Suprapubic skin (tissue), 4 donors: Measurements from ENCODE around the gene FEN1. TPM values are rescaled to one million over a fixed set of nuclear protein-coding genes. Genes with fewer than 3 reads are reported as not detected.

Experiments used
- DNase-seq, 2 donors: peaks; one replicate each; pipeline ENCODE4 v3.0.0-alpha.2; 2019; ENCODE audit warnings: low spot score in 2 of 2
- H3K27ac ChIP-seq: fragments of 200-600 bp; sonication (generic); one replicate; pipeline ENCODE4 v1.5.1; 2019
- H3K27me3 ChIP-seq: fragments of 200-600 bp; sonication (generic); one replicate; pipeline ENCODE4 v1.5.1; 2019
- H3K36me3 ChIP-seq: fragments of 200-600 bp; sonication (generic); one replicate; pipeline ENCODE4 v1.5.1; 2019
- H3K4me1 ChIP-seq: fragments of 200-600 bp; sonication (generic); one replicate; pipeline ENCODE4 v1.5.1; 2019
- H3K4me3 ChIP-seq: fragments of 200-600 bp; sonication (generic); one replicate; pipeline ENCODE4 v1.5.1; 2019; ENCODE audit warnings: mild to moderate bottlenecking
- H3K9me3 ChIP-seq: fragments of 200-600 bp; sonication (generic); one replicate; pipeline ENCODE4 v1.5.1; 2019
- EP300 ChIP-seq: sonication (generic); formaldehyde crosslinking; IDR thresholded peaks from one replicate; pipeline ENCODE4 v1.6.1; 2017; ENCODE audit warnings: antibody characterized with exemption
- POLR2A ChIP-seq, 2 donors: fragments of 450-650 bp; IDR thresholded peaks; one replicate each; pipeline ENCODE4 v1.6.1; 2017; ENCODE audit warnings: antibody characterized with exemption in 2 of 2, mild to moderate bottlenecking in 2 of 2, moderate library complexity in 2 of 2
- POLR2AphosphoS5 ChIP-seq, 3 donors: sonication (generic); formaldehyde crosslinking; IDR thresholded peaks; one replicate each; pipeline ENCODE4 v1.6.1; 2017; ENCODE audit warnings: antibody characterized with exemption in 3 of 3
- WGBS: methylation state at CpG from one replicate; pipeline ENCODE4 v1.1.5; 2018; 5-methylcytosine and 5-hydroxymethylcytosine counted together
- total RNA-seq, 4 donors: library from RNA; depleted of rRNA; stranded (reverse); fragments of >200 nt; gene quantifications; one replicate each; pipeline ENCODE4 v1.1.0, GENCODE V29; 2016
- TF ChIP-seq, protein P1 (sequence below), 2 donors: fragments of 200-600 bp in 1 of 2; fragments of 450-650 bp in 1 of 2; sonication (generic) in 1 of 2; IDR thresholded peaks; one replicate each; pipeline ENCODE4 v1.5.1; 2016 to 2019; ENCODE audit warnings: antibody characterized with exemption in 2 of 2, mild to moderate bottlenecking in 1 of 2, moderate library complexity in 1 of 2

FEN1 gene
- total RNA-seq, 4 donors from 2014 or later = 6.9 to 14.0 (median 9.2) TPM

GRCh38 chr11:61816736-61817455 is 24.2 kb downstream of the FEN1 start, which contains the start of gene FADS1:
Gene FADS1, minus strand, starts transcription at chr11:61817003. Its CDS starts 74 bp downstream, at chr11:61816929.
- Histone ChIP-seq H3K27me3 (peaks cover 21% of the 10 kb centered on the region), H3K4me1 (peaks cover 41% of the 10 kb centered on the region), H3K9me3 (no peaks in the 10 kb centered on the region), H3K27ac (peak within 1 kb of the TSS; percentile 89), H3K36me3 (no peaks in the 10 kb centered on the region), H3K4me3 (peak within 1 kb of the TSS; percentile 64)
- WGBS = 10% methylated on average over 7 of the region's 73 CpGs
- DNase-seq = peak; percentile 93 to 94
- TF ChIP-seq POLR2A (IDR thresholded peaks at IDR 0.05) (no peak), EP300 (no peak), POLR2AphosphoS5 (IDR thresholded peaks at IDR 0.05) (peak in 1 of 3 donors; percentile 55)
- TF ChIP-seq, protein P1, sequence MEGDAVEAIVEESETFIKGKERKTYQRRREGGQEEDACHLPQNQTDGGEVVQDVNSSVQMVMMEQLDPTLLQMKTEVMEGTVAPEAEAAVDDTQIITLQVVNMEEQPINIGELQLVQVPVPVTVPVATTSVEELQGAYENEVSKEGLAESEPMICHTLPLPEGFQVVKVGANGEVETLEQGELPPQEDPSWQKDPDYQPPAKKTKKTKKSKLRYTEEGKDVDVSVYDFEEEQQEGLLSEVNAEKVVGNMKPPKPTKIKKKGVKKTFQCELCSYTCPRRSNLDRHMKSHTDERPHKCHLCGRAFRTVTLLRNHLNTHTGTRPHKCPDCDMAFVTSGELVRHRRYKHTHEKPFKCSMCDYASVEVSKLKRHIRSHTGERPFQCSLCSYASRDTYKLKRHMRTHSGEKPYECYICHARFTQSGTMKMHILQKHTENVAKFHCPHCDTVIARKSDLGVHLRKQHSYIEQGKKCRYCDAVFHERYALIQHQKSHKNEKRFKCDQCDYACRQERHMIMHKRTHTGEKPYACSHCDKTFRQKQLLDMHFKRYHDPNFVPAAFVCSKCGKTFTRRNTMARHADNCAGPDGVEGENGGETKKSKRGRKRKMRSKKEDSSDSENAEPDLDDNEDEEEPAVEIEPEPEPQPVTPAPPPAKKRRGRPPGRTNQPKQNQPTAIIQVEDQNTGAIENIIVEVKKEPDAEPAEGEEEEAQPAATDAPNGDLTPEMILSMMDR (IDR thresholded peaks at IDR 0.05) = peak in 1 of 2 donors; percentile 54

DNA sequence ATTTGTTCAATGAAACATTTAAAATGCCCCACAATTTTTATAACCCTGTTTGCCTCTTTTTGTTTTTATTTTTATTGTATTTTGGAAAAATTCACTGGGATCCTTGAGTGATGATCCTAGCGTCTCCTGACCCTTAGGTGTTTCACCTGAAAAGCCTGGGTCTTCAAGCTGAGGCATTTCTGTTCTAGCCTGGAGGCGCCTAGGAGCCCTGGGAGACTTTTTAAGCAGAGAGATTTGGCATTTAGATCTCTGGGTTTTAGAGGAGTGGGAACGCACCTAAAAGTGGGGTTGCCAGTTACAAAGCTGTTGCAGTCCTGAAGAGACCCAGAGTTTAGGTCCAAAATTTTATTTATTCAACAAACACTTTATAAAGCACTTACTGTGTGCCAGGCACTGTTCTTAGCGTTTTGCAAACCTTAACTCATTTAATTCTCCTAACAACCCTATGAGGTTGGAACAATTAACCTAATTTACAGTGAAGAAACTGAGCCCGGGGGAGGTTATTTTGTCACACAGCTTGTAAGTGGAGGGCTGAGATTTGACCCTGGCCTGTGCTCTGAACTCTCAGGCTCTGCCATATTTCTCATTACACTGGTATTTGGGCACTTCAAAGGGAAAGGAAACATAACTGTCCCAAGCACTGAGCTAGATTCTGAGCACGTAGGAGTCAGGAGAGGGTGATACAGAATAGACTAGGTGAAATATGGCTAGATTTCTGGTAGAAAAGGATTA is 24.9 kb downstream of the FEN1 start:
- Histone ChIP-seq H3K27ac (peak overlapping the region; percentile 89), H3K36me3 (no peaks in the 10 kb centered on the region), H3K4me3 (peak overlapping the region; percentile 64), H3K27me3 (peaks cover 21% of the 10 kb centered on the region), H3K9me3 (no peaks in the 10 kb centered on the region), H3K4me1 (peaks cover 41% of the 10 kb centered on the region)
- TF ChIP-seq EP300 = no peak
- no peak for TF ChIP-seq POLR2AphosphoS5 (IDR thresholded peaks at IDR 0.05)
- no peak for TF ChIP-seq POLR2A (IDR thresholded peaks at IDR 0.05)
- 66% methylated on average over 6 of the region's 6 CpGs for WGBS
- no peak for DNase-seq

DNA sequence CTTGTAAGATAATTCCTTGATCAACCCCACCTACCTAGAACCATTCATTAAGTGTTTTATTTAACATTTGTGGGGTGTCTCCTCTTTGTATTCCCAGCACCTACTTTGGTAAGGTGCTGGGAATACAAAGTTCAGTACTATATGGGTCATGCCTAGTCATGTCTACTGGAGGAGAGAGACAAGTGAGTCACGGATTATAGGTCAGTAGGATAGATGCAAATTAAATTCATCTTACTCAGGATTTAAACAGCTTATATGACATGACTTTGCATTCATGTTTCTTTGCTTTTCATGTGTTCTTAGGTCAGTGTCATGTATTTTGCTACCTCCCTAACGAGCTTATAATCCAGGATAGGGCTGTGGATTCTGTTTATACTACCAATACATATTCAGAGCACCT is 27.5 kb downstream of the FEN1 start:
- Histone ChIP-seq H3K4me1 (peaks cover 32% of the 10 kb centered on the region), H3K36me3 (no peaks in the 10 kb centered on the region), H3K27me3 (peaks cover 21% of the 10 kb centered on the region), H3K9me3 (no peaks in the 10 kb centered on the region), H3K4me3 (no peak overlapping the region), H3K27ac (peak overlapping the region; percentile 41)
- WGBS = 46% methylated on average over 2 of the region's 2 CpGs
- TF ChIP-seq POLR2A (IDR thresholded peaks at IDR 0.05) = no peak
- TF ChIP-seq EP300 = no peak
- no peak for TF ChIP-seq POLR2AphosphoS5 (IDR thresholded peaks at IDR 0.05)
- TF ChIP-seq, protein P1 (IDR thresholded peaks at IDR 0.05) = no peak
- no peak for DNase-seq

DNA sequence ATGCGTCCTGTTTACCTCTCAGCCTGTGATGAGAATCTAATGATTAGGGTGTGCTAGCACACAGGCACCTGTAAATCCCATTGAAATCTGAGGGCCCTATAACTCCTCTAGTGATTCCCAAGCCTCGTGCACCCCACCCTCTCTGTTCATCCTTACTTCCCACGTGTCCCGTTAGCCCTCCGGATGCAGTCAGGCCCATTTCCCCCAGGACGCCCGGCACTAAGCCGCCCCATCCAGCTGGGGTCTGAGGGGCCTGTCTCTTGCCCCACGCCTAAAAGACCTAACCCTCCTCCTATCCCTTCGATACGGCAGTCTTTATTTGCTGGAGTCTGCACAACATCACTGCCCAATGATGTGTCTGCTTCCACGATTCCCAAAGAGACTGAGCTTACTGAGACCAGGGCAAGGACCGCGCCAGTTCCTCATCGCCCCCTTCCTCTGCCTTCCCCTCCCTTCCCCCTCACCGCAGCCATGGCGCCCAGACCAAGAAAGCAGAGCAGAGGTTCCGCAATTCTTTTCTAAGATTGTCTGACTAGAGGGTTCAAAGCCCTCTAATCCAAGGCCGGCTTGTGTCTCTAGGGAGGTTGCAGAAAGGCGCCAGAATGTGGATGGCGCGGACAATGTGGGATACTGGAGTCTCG is 34.3 kb downstream of the FEN1 start:
- H3K27me3 ChIP-seq = peaks cover 22% of the 10 kb centered on the region

More for the DNA sequence above, 34.3 kb downstream of the FEN1 start:
- Histone ChIP-seq H3K27ac (peak overlapping the region; percentile 65), H3K4me1 (peaks cover 35% of the 10 kb centered on the region), H3K4me3 (peak overlapping the region; percentile 53), H3K9me3 (no peaks in the 10 kb centered on the region), H3K36me3 (no peaks in the 10 kb centered on the region)
- 50% methylated on average over 20 of the region's 23 CpGs for WGBS
- TF ChIP-seq, protein P1 (IDR thresholded peaks at IDR 0.05) = no peak
- no peak for TF ChIP-seq POLR2A (IDR thresholded peaks at IDR 0.05)
- no peak for TF ChIP-seq POLR2AphosphoS5 (IDR thresholded peaks at IDR 0.05)
- no peak for TF ChIP-seq EP300
- DNase-seq = no peak
